Measurements from ENCODE around the gene TENM4. TPM values are rescaled to one million over a fixed set of nuclear protein-coding genes. Genes with fewer than 3 reads are reported as not detected.

TENM4 gene
- total RNA-seq, 1 experiment from 2014 or later: 0.39 TPM

- intact Hi-C loops (cut with micrococcal nuclease; ENCODE audit: unreplicated experiment): no loop called here
- H3K4me3 ChIP-seq (ENCODE audit: low read depth in 2 of 2, low read length in 2 of 2): no peak overlapping the region
- TF ChIP-seq SIN3A (IDR thresholded peaks at IDR 0.05; ENCODE audit: borderline replicate concordance, insufficient read depth, low read depth, low read length): no peak
- no peak for TF ChIP-seq CTCF (IDR thresholded peaks at IDR 0.05)
- no peak for DNase-seq (ENCODE audit: low read depth, low spot score)
- no peak overlapping the region for H3K27ac ChIP-seq (ENCODE audit: low read length)
- ChIA-PET POLR2A (no interaction called here), CTCF (interaction anchor here (0.5 kb wide), 1 partner anchor 679 kb away, joined by 4 read pairs; no protein-coding TSS in a partner anchor)
- H3K36me3 ChIP-seq (ENCODE audit: control insufficient read depth, insufficient read depth, low read length): no peaks in the 10 kb centered on the region
- in situ Hi-C loops (cut with HindIII; ENCODE audit: low pct_unique_long_range_greater_than_20kb, low sequenced_read_pairs): no loop called here
- BruUV-seq (replicated peaks): no TSS peak
- H3K27me3 ChIP-seq (ENCODE audit: control insufficient read depth, insufficient read depth, low read length): peaks cover 3% of the 10 kb centered on the region
- no peak for ATAC-seq
- H3K4me1 ChIP-seq (ENCODE audit: control insufficient read depth, insufficient read depth, low read length): no peaks in the 10 kb centered on the region
- no peaks in the 10 kb centered on the region for H3K9me3 ChIP-seq (ENCODE audit: control insufficient read depth, insufficient read depth, low read depth, low read length)
These were observed 108.8 kb downstream of the TENM4 start for GRCh38 chr11:79332017-79332416.

- ChIA-PET CTCF (interaction anchor here (0.5 kb wide), 1 partner anchor 678 kb away, joined by 4 read pairs; no protein-coding TSS in a partner anchor), POLR2A (interaction anchor here (0.6 kb wide), 1 partner anchor 11 kb away, joined by 3 read pairs; no protein-coding TSS in a partner anchor)
- Histone ChIP-seq H3K27me3 (ENCODE audit: control insufficient read depth, insufficient read depth, low read length) (peaks cover 3% of the 10 kb centered on the region), H3K27ac (ENCODE audit: low read length) (no peak overlapping the region), H3K4me3 (ENCODE audit: low read depth in 2 of 2, low read length in 2 of 2) (no peak overlapping the region), H3K9me3 (ENCODE audit: control insufficient read depth, insufficient read depth, low read depth, low read length) (no peaks in the 10 kb centered on the region), H3K4me1 (ENCODE audit: control insufficient read depth, insufficient read depth, low read length) (no peaks in the 10 kb centered on the region), H3K36me3 (ENCODE audit: control insufficient read depth, insufficient read depth, low read length) (no peaks in the 10 kb centered on the region)
- ATAC-seq (no peak), DNase-seq (ENCODE audit: low read depth, low spot score) (no peak)
- intact Hi-C loops (cut with micrococcal nuclease; ENCODE audit: unreplicated experiment) (no loop called here), in situ Hi-C loops (cut with HindIII; ENCODE audit: low pct_unique_long_range_greater_than_20kb, low sequenced_read_pairs) (no loop called here)
- no TSS peak for BruUV-seq (replicated peaks)
- TF ChIP-seq REST (IDR thresholded peaks at IDR 0.05; ENCODE audit: insufficient read depth in 1 of 2, low read depth in 2 of 2, low read length in 1 of 2): no peak
- no peak for TF ChIP-seq TCF7L2 (IDR thresholded peaks at IDR 0.05; ENCODE audit: low read depth, low read length)
- TF ChIP-seq POLR2AphosphoS5 (IDR thresholded peaks at IDR 0.05; ENCODE audit: low read depth, low read length): no peak
- no peak for TF ChIP-seq CTCF (IDR thresholded peaks at IDR 0.05)
- no peak for TF ChIP-seq SIN3A (IDR thresholded peaks at IDR 0.05; ENCODE audit: borderline replicate concordance, insufficient read depth, low read depth, low read length)
These were observed 109.5 kb downstream of the TENM4 start for GRCh38 chr11:79331203-79331901.
